Stomach smooth muscle (tissue), 2 donors: ENCODE results near the gene HSFY1.
"Not testable (repeated sequence)": the region's sequence is repeated elsewhere in the genome, so short reads cannot be mapped to it uniquely, and the experiment has no call there.

Source experiments
- H3K27ac ChIP-seq: one replicate; pipeline ENCODE4 v1.7.0; 2013; ENCODE audit warnings: mild to moderate bottlenecking, low read length, inconsistent platforms
- H3K27me3 ChIP-seq, 2 donors: one replicate each; pipeline ENCODE4 v1.7.0; 2013; ENCODE audit warnings: low read length in 2 of 2; ENCODE audit not compliant: insufficient read depth in 2 of 2, control insufficient read depth in 1 of 2
- H3K36me3 ChIP-seq, 2 donors: one replicate each; pipeline ENCODE4 v1.7.0; 2013; ENCODE audit warnings: low read length in 2 of 2; ENCODE audit not compliant: control insufficient read depth in 2 of 2, insufficient read depth in 2 of 2
- H3K4me1 ChIP-seq: one replicate; pipeline ENCODE4 v1.7.0; 2013; ENCODE audit warnings: low read length; ENCODE audit not compliant: control insufficient read depth, insufficient read depth
- H3K4me3 ChIP-seq, 2 donors: one replicate each; pipeline ENCODE4 v1.7.0; 2013; ENCODE audit warnings: low read length in 2 of 2
- H3K9ac ChIP-seq, 2 donors: one replicate each; pipeline ENCODE4 v1.7.0; 2013; ENCODE audit warnings: low read length in 2 of 2, mild to moderate bottlenecking in 1 of 2
- H3K9me3 ChIP-seq, 2 donors: one replicate each; pipeline ENCODE4 v1.7.0; 2013; ENCODE audit warnings: low read length in 2 of 2; ENCODE audit not compliant: control insufficient read depth in 2 of 2
- donor health status: healthy.
- donor health status: Pancreatic carcinoma.

Gene HSFY1, protein sequence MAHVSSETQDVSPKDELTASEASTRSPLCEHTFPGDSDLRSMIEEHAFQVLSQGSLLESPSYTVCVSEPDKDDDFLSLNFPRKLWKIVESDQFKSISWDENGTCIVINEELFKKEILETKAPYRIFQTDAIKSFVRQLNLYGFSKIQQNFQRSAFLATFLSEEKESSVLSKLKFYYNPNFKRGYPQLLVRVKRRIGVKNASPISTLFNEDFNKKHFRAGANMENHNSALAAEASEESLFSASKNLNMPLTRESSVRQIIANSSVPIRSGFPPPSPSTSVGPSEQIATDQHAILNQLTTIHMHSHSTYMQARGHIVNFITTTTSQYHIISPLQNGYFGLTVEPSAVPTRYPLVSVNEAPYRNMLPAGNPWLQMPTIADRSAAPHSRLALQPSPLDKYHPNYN

DNA sequence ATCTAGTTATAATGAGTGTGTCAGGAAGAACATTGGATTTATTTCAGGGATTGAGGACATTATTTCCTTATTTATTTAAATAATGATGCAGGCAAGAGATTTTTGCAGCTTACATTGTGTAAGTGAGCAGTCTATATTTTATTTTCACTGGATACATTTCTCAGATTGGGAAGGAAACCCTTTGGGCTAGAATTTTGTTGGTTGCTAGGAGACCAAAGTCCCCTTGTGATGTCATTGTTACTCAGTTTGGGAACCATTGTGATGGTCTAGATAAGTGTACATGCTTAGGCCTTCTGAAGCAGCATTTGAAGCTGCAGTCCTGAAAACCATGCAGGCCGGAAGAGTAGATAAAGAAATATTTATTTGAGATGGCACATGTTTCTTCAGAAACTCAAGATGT lies at the start of gene HSFY1:
HSFY1 (plus strand) TSS at position 301 of the 400 bp plus-strand sequence; CDS start at position 369, 68 bp downstream.
- H3K27me3 ChIP-seq, H3K36me3 ChIP-seq, H3K4me3 ChIP-seq, H3K9ac ChIP-seq, H3K27ac ChIP-seq, H3K9me3 ChIP-seq, H3K4me1 ChIP-seq: not testable (repeated sequence)

DNA sequence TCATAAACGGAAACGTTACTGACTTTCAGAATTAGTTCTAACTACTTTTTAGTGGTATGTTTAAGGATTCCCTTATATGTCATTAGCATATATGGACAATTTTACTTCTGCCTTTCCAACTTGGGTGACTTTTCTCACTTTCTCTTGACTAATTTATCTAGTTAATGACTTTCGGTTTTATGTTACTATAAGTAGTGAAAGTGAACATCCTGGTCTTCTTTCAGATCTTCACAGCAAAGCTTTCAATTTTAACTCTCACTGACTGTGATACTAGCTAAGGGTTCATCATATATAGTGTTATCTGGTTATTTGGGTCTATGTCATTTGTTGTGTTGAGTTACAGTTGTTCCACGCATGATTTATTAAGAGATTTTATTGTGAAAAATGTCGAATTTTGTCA lies 42.3 kb upstream of the HSFY1 start:
- not testable (repeated sequence) for H3K36me3 ChIP-seq, H3K4me1 ChIP-seq, H3K27ac ChIP-seq, H3K9me3 ChIP-seq, H3K4me3 ChIP-seq, H3K9ac ChIP-seq, H3K27me3 ChIP-seq

DNA sequence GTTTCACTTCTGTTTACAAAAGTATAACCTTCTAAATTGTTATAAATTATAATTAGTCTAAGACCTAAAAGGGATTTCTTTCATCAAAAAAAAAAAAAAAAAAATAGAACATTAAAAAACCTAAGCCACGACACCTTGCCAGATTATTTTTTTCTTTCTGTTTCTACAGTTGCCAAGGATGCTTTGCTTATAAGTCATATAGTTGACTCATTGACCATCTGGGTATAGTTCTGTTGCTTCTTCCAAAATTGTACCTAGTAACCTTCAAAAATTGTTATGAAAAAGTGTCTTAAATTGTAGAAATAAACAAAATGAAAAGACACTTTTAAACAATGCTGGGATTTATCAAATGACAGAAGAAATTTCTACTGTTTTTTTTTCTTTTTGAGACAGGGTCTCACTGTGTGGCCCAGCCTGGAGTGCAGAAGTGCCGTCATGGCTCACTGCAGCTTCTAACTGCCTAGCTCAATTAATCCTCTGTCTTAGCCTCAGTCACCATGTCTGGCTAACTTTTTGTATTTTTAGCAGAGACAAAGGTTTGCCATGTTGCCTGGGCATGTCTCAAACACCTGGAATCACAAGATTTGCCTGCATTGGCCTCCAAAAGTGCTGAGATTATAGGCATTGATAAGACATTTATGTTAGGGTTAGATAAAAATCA lies 15.4 kb upstream of the HSFY1 start:
- not testable (repeated sequence) for H3K4me1 ChIP-seq, H3K36me3 ChIP-seq, H3K27me3 ChIP-seq, H3K4me3 ChIP-seq, H3K27ac ChIP-seq, H3K9me3 ChIP-seq, H3K9ac ChIP-seq

DNA sequence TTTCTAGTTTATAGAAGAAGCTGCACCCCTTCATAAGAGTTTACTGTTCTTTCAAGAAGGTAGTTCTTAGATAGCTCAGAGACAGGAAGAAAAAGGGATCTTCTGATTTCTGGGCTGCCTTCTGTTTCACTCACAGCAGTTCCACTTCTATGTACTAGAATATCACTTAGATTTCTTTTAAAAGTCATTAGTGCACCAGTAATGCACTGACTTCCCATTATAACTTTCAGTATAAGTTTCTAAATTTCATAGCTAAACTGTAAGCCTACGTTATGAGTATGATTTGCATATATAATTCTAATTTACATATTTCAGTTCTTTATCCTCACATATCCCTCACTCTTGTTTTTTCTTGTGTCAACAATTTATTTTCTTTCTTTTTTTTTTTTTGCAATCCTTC lies 7.6 kb upstream of the HSFY1 start:
- H3K9ac ChIP-seq, H3K4me1 ChIP-seq, H3K27me3 ChIP-seq, H3K36me3 ChIP-seq, H3K9me3 ChIP-seq, H3K4me3 ChIP-seq, H3K27ac ChIP-seq: not testable (repeated sequence)

DNA sequence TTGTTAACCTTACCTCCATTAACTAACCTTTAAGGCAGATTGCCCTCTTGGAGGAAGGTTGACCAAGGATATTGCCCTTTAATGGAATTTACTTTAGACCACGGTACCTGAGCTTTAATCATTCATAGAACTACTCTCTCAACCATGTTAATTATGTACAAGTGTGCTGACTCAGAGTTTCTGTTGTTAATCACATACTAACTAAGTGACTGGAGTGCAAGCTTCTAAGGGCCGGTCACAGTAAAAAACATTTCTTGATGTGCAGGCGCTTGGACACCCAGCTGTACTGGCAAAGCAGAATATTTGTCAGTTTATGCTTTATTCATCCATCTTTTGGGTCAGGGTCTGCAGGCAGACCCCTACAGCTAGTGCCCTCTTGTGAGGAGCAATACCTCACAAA lies 6.6 kb downstream of the HSFY1 start:
- not testable (repeated sequence) for H3K9ac ChIP-seq, H3K27ac ChIP-seq, H3K36me3 ChIP-seq, H3K4me3 ChIP-seq, H3K4me1 ChIP-seq, H3K9me3 ChIP-seq, H3K27me3 ChIP-seq

DNA sequence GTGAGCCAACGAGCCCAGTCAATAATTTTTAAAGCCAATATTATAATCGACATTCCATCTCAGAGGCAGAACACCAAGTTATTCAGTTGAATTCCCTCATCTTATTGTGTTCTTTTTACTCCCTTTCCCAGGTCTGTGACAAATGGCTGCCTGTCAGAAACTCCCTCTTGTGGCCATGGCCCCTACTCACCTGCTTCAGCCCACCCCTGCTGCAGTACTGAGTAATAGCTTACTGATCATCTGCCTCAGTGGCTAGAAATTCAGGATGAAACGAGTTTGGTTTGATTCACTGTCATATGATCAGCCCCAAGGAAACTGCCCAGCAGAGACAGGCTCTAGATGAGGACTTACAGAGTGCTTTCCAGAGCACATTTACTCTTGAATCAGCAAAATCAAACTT lies 19.4 kb downstream of the HSFY1 start:
- H3K9ac ChIP-seq, H3K9me3 ChIP-seq, H3K4me3 ChIP-seq, H3K27me3 ChIP-seq, H3K36me3 ChIP-seq, H3K27ac ChIP-seq, H3K4me1 ChIP-seq: not testable (repeated sequence)
